Measurements from ENCODE around the gene ZNF831.

Gene ZNF831

DNA sequence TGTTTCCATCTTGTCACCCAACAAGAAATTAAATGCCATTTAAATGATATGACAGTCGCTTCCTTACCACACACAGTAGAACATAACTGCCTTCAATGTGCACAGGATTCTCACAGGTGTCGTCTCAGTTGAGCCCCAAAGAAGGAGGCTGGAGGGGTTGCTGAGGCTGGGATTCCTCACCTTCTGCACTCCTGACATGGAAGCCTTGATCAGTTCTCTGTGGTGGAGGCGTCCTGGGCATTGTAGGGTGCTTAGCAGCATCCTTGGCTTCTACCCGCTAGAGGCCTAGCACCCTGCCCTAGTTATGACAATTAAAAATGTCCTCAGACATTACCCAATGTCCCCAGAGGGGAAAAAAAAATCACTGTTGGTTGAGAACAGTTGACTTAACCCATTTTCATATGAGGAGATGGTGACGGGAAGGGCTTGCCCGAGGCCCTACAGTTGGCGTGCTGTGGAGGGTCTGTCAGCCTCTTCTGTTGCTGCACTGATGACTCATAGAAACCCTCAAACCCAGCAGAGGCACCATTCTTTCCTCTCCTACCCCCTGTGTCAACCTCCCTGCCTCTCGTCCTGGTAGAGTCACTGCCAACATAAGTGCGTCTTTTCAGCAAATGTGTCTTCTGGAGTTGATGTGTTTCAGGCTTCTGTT lies 19.3 kb upstream of the ZNF831 start:
- no peak overlapping the region for H3K27ac ChIP-seq (replicated peaks)
- no peak overlapping the region for H3K4me3 ChIP-seq (replicated peaks; ENCODE audit: insufficient read depth, low read length)
- H3K27me3 ChIP-seq (ENCODE audit: insufficient read depth, poor library complexity, severe bottlenecking): peaks cover 3% of the 10 kb centered on the region
- DNase-seq (ENCODE audit: low read depth in 1 of 2, low spot score in 1 of 2): no peak
- TF ChIP-seq SPI1 (IDR thresholded peaks at IDR 0.05; ENCODE audit: borderline replicate concordance, low read depth) (no peak), GABPA (IDR thresholded peaks at IDR 0.05; ENCODE audit: low read depth) (no peak), REST (IDR thresholded peaks at IDR 0.05; ENCODE audit: insufficient replicate concordance, low read depth) (no peak), POLR2AphosphoS5 (IDR thresholded peaks at IDR 0.05; ENCODE audit: low read depth) (no peak)
- TF ChIP-seq, protein P1, sequence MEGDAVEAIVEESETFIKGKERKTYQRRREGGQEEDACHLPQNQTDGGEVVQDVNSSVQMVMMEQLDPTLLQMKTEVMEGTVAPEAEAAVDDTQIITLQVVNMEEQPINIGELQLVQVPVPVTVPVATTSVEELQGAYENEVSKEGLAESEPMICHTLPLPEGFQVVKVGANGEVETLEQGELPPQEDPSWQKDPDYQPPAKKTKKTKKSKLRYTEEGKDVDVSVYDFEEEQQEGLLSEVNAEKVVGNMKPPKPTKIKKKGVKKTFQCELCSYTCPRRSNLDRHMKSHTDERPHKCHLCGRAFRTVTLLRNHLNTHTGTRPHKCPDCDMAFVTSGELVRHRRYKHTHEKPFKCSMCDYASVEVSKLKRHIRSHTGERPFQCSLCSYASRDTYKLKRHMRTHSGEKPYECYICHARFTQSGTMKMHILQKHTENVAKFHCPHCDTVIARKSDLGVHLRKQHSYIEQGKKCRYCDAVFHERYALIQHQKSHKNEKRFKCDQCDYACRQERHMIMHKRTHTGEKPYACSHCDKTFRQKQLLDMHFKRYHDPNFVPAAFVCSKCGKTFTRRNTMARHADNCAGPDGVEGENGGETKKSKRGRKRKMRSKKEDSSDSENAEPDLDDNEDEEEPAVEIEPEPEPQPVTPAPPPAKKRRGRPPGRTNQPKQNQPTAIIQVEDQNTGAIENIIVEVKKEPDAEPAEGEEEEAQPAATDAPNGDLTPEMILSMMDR (IDR thresholded peaks at IDR 0.05; ENCODE audit: insufficient read depth, low read length): no peak

- no peak overlapping the region for H3K27ac ChIP-seq (replicated peaks)
Observed at GRCh38 chr20:59144831-59145196, 18.8 kb upstream of the ZNF831 start.

GRCh38 chr20:59145247-59145923 lies 18.2 kb upstream of the ZNF831 start:
- peaks cover 3% of the 10 kb centered on the region for H3K27me3 ChIP-seq (ENCODE audit: insufficient read depth, poor library complexity, severe bottlenecking)
- TF ChIP-seq, protein P1 (IDR thresholded peaks at IDR 0.05; ENCODE audit: insufficient read depth, low read length): no peak
- TF ChIP-seq GABPA (IDR thresholded peaks at IDR 0.05; ENCODE audit: low read depth) (no peak), REST (IDR thresholded peaks at IDR 0.05; ENCODE audit: insufficient replicate concordance, low read depth) (no peak), SPI1 (IDR thresholded peaks at IDR 0.05; ENCODE audit: borderline replicate concordance, low read depth) (no peak), POLR2AphosphoS5 (IDR thresholded peaks at IDR 0.05; ENCODE audit: low read depth) (no peak)
- H3K27ac ChIP-seq (replicated peaks): no peak overlapping the region
- H3K4me3 ChIP-seq (replicated peaks; ENCODE audit: insufficient read depth, low read length): no peak overlapping the region
- DNase-seq (ENCODE audit: low read depth in 1 of 2, low spot score in 1 of 2): no peak

More at GRCh38 chr20:59144831-59145196, 18.8 kb upstream of the ZNF831 start:
- TF ChIP-seq POLR2AphosphoS5 (IDR thresholded peaks at IDR 0.05; ENCODE audit: low read depth): no peak
- TF ChIP-seq, protein P1 (IDR thresholded peaks at IDR 0.05; ENCODE audit: insufficient read depth, low read length): no peak
- no peak for DNase-seq (ENCODE audit: low read depth in 1 of 2, low spot score in 1 of 2)
- Histone ChIP-seq H3K4me3 (replicated peaks; ENCODE audit: insufficient read depth, low read length) (no peak overlapping the region), H3K27me3 (ENCODE audit: insufficient read depth, poor library complexity, severe bottlenecking) (peaks cover 3% of the 10 kb centered on the region)

Data from HL-60 (cell line).